COLO829 (cell line): ENCODE data around the gene PLCL2.

Experiments
- DNase-seq: peaks from one replicate; pipeline ENCODE4 v3.0.0; 2012; ENCODE audit warnings: low spot score

Gene PLCL2

DNA sequence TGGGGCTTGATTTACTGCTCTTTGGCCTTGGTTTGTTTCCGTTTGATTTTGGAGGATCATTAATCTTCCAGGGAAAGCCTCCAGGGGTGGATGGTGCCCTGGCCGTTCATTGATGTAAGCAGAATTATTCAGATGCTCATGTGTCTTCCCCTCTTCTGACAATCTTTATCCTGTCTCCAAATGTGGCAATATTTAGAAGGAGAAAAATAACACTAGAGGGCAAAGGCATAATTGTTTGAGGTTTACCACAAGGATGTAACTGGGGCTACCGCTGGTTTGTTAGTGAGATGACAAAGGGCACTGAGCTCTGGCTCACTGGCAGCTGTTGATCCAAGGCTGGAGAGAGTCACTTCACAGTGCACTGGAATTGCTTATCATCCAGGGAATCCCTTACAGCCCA is 18.2 kb upstream of the PLCL2 start:
- peak; percentile 15 for DNase-seq

DNA sequence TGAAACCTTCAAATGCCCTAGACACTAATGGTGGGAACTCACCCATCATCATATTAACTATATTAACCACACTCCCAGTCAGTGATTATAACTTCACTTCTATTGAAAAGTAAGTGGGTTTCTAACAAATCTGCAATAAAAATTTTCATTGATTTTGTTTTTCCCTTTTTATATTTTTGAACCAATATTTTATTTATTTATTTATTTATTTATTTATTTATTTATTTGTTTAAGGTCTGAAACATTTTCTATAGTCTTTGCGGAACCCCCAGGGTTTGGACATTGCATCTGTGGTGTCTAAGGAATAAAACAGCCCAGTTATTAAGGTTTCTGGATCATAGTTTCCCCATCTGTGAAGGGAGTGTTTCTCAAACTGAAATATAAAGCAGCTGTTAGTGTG is 16.2 kb upstream of the PLCL2 start:
- no peak for DNase-seq

DNA sequence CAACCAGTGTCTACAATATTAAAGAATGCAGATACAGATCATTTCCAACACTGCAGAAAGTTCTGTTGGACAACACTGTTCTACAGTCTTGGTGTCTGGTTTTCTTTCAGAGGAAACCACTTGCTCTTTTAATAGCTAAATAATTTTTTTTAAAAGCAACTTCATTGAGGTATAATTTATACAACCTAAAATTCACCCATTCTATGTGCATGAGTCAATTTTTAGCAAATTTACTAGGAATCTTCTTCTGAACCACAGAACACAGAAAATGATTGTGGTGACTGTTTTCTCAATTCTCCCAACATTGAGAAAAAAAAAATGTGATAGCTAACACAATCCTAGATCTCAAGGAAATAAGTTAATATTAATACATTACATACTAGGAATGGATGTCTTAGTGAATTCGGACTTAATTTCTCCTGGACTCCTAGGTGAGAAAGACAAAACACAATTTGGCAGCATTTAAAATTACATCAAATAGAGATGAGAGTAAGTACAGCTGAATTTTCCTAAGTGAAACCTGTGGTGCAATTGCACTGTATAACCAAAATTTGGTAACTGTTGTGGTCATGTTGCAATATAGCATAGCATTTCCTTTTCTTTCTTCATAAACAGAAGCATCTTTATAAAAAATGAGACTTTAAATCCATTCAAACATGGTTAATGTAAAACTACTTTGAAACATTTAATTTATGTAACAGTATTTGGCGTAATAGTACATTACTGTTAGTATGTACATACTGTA is 15.3 kb upstream of the PLCL2 start:
- no peak for DNase-seq

DNA sequence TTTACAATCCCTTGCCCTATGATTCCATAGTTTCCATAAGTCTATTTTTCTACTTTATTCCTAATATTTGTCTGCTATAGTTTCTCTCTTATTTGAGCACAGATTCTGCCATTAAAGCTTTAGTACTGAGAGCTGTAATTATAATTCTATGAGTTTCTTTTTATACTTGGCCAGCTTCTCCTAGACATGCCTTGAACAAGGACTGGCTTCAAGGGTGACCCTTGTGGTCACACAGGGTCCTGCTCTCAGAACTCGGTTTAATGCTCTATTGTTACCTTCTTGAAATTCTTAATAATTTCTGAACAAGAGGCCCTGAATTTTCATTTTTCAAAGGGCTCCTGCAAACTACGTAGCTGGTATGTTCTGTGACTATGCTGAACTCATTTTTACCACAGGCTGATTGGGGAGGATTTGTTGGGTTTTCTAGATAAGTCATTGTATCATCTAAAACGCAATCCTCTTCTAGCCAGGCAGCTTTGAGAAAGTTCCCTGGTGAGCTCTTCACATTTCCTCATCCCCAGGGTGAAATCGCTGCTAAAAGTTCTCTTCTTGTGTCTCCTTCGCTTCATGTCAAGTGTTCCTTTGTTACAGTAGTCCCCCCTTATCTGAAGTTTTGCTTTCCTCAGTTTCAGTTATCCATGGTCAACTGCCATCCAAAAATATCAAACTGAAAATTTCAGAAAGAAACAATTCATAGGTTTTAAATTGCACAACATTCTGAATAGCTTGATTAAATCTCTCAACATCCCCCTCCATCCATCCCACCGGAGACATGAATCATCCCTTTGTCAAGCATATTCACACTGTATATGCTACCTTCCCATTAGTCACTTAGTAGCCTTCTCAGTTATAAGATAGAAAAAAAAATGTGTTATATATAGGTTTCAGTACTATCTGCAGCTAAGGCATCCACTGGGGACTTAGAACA is 12.6 kb upstream of the PLCL2 start:
- DNase-seq: peak; percentile 38

DNA sequence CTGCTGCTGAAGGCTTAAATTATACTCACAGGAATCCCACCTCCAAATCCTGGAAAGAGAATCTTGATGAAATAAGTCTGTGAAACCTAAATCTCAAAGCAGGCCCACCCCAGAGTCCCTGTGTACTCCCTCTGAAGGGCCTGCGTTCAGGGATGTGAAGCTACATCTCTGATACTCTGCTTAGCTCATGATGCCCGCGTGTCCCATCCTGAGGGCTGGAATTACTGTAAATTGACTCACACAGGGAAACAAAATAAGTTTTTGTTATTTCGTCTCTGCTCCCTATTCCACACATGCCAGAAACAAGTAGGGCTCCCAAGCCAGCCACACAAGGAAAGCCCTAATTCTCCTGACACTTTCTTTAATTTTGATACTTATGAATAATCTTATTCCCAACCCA is 10.9 kb upstream of the PLCL2 start:
- DNase-seq: no peak

DNA sequence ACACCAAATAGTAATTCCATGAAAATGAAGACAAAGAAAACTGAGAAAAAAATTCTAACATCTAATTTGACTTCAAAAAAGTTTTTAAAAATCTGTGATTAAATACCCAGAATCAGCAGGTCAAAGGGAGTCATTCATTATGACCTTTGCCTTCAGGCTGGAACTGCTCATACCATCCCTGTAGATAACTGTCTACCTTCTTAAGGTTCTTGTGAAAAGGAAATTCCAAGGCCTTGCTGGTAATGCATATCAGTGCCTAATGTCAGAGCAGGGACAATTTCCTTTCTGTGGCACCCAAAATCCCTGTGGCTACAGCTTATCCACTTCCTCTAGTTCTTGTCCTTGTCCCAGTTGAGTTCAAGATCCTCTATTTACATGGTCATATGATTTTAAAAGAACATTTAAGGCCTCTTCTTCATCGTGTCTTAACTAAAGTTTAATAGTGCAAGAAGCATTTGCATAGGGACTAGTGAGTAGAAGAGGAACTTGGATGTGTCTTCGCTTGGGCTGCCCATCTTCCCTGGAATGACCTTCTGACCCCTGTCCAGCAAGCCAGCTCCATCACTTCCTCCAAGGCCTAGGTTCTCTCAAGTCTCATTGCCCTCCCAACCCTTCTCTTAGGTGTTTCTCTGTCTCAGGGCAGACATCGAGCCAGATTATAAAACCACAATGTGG is 8.7 kb upstream of the PLCL2 start:
- DNase-seq: no peak

DNA sequence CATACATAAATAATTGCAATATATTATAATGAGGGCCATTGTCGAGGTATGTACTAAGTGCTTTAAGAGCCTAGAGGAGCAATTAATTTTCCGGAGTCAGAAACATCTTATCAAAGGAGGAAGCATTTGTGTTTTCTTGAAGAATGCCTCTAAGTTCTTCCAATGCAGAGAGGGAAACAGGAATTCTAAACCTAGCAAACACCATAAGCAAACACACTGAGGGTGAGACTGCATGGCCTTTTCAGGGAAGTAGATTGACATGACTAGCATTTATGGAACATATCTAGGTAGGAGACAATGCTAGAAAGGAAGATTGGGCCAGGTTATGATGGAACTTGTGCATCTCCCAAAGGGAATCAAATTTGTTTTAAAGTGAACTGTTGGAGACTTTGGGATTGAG is 7.2 kb upstream of the PLCL2 start:
- DNase-seq: no peak

DNA sequence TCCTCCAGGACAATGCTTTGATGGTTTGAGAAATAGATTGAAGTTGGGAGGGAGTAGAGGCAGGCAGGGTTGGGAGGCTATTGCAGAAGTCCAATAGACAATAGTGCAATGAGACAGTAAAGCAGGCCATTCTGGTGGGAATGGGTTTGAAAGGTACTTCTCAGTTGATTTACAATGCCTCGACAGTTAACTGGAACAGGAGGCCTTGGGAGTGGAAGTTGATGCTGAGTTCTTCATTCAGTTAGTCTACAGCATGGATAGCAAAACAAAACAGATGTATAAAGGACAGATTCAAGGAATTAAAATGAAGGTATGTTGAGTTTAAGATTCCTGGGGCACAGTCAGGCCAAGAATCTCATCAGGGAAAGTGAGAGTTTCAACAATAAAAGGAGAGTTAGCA is 6.8 kb upstream of the PLCL2 start:
- DNase-seq: no peak

DNA sequence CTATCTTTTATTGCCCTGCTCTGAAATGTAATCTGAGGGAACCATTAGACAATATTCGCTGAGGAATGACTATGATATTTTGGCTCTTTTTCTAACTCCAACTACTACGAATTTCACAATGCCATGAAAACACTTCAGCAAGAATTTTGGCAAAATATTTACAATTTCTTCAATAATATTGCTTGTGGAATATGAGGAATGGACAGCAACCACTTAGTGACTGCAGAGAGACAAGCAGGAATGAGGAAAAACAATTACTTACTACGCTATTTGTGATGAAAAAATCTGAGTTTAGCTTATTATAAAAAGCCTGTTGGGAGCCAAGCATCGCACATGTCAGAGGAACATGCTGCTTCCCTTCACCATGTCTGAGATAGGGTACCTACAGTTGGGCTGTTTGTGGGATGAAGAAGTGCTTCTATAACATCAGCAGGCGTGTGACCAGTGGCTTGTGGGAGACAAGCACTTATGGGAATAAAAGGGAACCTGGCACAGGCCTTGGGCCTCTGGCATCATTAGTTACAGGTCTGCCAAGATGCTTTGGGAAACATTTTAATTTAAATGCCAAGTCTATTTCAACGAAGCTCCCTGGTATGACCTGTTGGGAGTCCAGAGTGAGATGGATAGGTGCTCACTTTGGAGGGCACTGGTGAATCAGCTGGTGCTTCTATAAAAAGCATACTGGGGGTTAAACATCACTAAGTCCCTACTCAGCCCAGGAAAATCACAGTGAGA is 2.7 kb upstream of the PLCL2 start:
- DNase-seq: no peak

DNA sequence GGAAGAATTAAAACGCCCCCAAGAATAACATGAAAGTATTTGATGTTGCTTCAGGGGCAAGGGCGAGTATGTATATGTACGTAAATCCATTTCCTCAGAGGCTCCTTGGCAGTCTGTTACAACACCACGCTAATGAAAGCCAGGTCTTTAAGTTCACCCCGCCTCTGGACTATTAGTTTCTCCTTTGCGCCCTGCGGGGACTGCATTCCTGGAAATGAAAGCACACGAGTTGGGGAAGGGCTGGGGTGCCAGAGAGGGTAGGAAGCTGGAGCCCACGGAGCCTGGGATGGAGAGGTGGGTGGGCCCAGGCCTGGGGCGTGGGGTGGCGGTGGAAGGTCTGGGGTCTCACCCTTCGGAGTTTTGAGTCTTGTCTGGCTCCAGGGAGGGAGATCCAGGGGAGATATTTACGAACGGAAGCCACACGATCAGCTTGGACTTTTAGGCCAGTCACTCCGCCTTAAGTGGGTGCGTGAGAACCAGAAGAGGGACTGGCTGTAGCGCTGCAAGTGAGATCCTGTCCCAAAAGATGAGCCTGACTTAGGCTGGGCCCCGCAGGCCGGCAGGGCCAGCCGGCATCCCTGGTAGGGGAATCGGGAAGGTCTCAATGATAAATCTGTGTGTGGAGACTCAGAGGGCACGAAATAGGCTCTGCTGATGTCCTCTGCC is 1.6 kb upstream of the PLCL2 start:
- no peak for DNase-seq

DNA sequence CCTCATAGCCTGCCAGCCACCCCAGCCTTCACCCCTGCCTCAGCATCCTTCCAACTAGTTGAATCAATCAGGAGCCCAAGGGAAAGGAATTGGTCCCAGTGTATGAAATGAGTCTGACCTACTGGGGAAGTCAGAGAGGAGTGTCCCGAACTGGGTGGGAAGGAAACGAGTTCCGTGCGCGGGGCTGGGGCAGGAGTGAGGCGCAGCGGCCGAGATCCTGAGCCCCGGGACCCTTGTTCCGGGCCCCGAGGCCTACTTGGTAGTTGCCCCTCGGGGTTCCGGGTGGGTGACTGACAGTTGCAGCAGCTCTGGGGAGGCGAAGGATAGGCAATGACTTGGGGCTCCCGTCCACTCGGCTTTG is 1.1 kb upstream of the PLCL2 start:
- no peak for DNase-seq

DNA sequence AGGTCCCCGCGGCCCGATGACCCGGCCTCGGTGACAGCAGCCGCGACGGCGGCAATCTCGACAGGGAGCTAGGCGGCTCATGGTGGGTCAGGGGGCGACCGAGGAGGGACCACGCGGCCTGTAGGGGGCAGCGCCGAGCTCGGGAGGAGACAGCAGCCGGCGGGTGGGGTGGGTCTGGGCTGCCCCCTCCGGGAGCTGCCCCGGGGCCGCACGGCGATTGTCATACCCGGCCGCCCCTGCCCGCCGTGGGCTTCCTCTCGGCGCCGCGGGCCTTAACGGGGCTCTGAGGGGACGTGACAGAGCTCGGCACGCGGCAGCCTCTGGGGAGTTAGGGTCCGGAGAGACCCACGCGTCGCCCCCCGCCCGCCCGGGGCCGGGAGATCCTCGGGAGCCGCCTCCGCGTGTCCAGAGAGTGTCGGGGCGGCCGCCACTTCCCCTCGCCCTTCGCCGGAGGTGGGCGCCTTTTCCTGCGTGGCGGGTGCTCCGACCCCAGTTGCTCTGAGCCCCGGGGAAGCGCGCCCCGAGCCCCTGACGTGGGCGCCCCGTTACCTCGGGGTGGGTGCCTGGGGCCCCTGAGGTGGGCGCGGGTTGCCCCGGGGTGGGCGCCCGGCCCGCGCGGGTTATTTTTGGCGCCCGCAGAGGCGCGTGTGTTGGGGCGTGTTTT is 539 bp upstream of the PLCL2 start:
- DNase-seq: no peak

DNA sequence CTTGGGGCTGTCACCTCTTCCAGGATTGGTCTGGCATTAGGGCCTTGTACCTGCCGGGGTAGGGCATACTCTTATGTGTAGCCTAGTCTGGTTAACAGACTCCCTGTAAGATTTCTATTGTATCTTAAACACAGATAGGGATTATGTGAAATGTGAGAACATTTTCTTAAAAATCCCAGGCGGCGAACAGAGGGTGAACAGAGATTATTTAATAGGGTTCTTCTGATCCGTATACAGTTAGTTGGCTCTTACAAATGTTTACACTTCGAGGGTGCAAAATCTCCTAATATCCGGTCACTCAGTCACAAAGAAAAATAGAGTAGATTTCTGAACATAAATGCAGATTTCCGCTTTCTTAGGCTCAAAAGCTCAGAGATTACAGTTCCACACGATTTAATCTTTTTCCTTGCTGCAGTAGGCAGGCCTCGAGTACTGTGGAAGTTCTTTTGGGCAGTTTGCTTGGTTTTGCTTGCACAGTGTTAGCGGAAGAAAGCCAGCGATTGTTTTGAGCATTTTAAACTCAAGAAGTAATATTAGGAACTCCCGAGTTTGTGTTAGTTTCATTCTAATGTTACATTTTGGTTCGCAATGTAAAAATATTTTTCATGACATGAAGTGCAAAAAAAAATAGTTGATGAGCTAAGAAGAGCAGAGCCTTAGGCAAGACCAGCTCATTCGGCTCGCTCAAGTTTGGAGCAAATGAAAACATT is 993 bp downstream of the PLCL2 start:
- DNase-seq: no peak

DNA sequence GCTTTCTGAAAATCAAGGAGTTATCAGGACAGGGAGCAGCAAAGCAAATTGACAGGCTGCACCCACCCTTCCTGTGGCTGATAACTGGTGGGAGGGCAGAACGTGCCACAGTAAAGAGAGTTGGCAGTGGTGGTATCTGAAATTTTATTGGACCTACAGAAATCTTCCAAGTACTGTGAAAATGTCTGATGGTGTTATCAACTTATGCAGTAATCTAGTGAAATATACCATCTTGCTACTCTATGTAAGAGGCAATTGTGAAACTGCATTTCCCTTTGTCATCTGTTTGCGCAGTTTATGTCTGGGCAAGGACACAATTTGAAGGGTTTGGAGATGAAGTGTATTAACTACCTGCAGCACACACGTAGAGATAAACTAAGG is 1.5 kb downstream of the PLCL2 start:
- DNase-seq: no peak

DNA sequence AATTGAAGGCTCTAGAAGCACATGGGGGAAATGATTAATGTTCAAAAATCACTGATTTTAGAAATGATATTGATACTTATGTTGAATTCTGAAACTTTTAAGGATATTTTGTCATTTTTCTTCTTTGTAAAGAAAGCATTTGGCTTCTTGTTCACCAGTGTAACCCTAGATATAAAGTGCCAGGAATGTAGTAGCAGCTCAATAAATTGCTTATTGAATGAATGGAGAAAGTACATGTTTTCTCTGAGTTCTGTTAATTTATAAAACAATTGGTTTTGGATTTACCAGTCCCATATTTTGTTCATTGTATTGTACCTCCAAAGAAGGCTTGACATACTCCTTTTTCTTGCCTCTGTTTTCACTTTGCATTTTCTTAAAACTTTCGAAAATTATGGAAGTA is 2.4 kb downstream of the PLCL2 start:
- no peak for DNase-seq

DNA sequence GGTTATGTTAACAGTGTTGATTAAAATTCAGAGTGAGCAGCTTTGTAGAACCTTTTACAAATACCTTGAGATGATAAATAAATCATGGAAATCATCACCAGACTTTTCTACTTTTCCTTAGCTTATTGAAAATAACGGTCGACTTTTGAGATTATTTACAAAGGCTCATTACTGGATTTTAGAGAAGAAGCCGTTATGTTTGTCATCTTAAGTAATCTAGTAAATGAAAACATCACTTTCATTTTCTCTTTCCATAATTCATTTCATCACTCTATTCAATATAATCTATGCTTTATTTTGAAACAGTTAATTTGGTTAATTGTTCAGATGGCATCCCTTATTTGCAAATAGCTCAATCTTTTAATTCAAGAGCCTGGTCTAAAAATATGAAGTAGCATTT is 3.6 kb downstream of the PLCL2 start:
- DNase-seq: no peak

DNA sequence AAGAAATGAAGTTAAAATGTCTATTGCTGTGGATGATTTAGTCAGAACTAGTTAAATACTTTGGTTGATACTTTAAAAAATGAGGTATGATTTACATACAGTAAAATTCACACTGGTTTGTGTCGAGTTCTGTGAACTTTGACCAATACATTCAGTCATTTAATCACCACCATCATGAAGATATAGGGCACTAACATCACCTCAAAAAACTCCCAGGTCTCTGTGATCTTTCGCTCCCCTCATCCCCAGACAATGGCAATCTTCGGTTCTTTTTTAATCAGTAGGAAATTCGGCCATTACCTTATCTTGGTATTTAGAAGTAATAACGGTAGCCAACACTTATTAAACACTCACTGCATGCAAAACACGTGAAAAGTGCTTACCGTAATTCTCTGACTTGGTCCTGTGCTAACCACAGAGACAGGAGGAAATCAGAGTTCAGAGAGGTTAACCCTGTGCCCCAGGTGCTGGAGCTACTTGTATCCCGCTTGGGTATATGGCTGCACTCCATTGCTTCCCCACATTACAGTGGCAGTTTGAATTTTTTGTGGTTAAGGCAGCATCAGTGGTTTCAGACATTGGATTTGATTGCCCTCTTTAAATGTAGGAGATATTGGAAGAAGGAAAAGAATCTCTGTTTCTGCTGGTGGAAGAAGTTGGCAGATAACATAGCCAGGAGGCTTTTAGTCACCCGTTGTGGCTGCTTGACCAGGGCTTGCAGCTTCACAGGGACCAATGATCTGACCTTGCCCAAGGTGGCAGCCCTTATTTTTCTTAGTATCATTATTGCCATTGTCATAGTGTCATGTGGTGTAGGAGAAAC is 4.2 kb downstream of the PLCL2 start:
- DNase-seq: no peak

DNA sequence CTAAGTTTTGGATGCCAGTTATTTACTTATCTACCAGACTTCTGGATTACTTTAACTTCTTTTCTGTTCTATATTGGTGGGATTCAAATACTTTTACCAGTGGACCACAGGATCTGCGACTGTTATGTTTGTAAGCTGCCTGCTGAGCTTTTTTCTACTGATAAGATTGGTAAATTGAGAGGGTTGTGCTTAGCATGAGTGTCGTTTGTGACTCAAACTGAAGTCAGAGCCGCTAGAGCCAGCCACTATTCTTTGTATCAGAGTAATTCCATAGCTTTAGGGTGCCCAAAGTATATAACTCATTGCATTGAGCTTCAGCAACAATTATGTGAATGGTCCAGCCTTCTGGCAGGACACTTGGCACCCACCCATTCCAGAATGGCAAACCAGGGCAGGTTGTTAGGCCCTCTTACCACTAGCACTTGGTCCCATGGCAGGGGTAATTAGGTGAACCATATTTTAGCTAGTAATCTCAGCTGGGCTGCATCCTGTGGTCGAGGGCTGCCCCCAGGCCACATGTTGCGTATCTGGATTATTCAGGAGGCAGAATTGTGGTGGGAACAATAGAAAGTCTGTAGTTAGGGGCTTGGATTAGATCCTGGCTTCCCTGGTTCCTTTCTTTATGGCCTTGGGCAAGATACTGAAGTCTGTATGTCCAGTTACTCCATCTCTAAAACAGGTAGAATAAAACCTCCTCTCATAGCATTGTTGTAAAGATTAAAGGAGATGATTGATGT is 6.0 kb downstream of the PLCL2 start:
- no peak for DNase-seq

DNA sequence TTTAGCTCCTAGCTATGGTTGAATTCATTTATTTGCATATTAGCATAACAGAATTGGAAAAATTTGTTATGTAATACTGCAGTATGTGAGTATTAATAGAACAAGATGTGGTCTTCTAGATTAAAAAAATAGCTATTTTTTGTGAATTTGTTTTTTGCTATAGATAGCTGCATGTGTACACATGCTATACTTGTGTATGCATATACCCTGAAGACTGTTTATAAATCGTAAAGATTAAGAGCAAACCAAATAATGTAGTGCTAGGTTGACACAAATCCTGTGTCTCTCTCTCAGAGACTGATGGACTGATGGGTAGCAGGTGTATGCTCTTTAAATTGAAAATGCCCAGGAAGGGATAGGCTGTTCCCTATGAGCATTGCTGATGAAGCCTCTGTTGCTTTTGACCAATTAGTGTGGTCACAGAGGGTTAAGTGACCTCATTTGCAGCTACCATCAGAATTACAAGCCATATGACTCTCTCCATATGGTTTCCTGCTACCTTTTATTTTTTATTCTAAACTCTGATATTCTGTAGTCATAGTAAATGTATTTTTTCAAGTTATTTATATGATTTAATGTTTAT is 9.0 kb downstream of the PLCL2 start:
- DNase-seq: no peak
